Measurements from ENCODE around the gene PPP1R16B.
"Not testable (repeated sequence)": the region's sequence is repeated elsewhere in the genome, so short reads cannot be mapped to it uniquely, and the experiment has no call there.

The PPP1R16B gene

DNA sequence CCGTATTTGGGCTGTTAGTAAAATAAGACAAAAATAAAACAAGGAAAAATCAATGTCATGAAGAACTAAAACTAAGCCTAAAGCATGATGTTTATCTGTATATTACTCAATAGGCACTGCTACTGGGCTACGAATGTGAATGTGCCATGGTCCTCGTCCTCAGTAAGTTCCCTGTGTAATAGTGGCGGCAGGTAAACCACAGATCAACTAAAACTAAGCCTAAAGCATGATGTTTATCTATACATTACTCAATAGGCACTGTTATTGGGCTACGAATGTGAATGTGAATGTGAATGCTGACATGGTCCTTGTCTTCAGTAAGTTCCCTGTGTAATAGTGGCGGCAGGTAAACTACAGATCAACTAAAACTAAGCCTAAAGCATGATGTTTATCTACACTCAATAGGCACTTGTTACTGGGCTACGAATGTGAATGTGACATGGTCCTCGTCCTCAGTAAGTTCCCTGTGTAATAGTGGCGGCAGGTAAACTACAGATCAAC is 154.7 kb downstream of the PPP1R16B start:
- in situ Hi-C loops (cut with HindIII; ENCODE audit: low sequenced_read_pairs): not testable (repeated sequence)

DNA sequence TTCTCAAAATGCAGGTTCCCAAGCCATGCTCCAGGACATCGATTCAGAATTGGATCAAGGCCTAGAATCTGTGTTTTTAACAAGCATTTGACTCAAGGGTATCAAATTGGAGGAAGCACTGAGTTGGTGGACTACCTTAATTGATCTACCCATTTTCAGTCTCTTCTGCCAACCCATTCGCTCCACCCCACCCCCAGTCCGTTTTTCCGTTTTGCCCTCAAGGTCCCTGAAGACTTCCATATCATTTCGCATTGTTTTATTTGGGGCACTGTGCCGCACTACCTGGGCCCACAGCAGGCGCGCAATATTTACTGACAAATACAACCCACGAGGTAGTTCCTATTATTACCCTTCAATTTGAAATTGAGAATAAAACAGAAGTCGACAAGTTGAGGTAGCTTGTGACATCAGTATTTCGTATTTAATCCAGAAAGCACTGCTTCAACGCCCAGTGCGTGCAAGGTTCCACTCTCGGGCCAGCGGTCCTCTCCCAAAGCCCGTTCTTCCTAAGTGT is 156.1 kb downstream of the PPP1R16B start:
- in situ Hi-C loops (cut with HindIII; ENCODE audit: low sequenced_read_pairs): no loop called here

GRCh38 chr20:38962044-38962927 is 156.8 kb downstream of the PPP1R16B start, which contains the start of gene DHX35:
Gene DHX35 (plus strand): TSS chr20:38962344. CDS start chr20:38962368, 24 bp downstream.
- in situ Hi-C loops (cut with HindIII; ENCODE audit: low sequenced_read_pairs): no loop called here

GRCh38 chr20:38962928-38963401 is 157.5 kb downstream of the PPP1R16B start:
- in situ Hi-C loops (cut with HindIII; ENCODE audit: low sequenced_read_pairs): no loop called here

GRCh38 chr20:38963745-38964144 is 158.2 kb downstream of the PPP1R16B start:
- in situ Hi-C loops (cut with HindIII; ENCODE audit: low sequenced_read_pairs): no loop called here

DNA sequence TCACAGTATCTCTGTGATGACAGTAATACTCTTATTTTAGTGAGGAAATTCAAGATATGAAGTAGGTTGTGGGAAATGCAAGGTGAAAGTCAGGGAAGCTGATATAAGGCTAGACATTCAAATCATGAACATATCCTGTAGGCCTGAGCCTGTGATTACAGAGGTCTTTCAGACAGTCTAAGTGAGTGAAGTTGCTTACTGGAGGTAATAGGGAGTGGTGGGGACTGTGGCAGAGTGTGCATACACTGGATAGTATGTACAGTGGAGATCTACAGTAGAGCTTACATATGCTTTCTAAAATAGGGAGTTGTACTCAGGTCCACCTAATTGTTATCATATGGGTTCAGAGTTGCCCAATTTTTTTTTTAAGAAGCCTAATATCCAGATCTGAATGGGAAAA is 159.8 kb downstream of the PPP1R16B start:
- in situ Hi-C loops (cut with HindIII; ENCODE audit: low sequenced_read_pairs): no loop called here

GRCh38 chr20:38968090-38968489 is 162.6 kb downstream of the PPP1R16B start:
- in situ Hi-C loops (cut with HindIII; ENCODE audit: low sequenced_read_pairs): no loop called here

DNA sequence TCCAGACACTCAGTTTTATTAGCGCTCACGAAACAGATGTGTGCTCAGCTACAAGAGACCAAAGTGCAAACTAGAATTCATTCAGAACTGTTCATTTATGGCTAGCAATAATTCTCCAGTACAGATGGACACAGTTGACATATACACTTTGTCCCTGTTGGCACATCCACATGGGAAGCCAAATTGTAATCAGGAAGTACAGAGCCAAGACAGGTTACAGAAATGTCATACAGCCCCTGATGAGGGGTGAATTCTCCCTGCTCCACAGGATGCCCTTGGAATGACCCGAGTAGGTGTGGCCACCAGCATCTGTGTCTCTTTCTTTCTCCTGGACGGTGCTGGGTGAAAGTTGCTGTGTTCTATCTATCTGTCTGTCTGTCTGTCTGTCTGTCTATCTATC is 164.2 kb downstream of the PPP1R16B start:
- in situ Hi-C loops (cut with HindIII; ENCODE audit: low sequenced_read_pairs): no loop called here

DNA sequence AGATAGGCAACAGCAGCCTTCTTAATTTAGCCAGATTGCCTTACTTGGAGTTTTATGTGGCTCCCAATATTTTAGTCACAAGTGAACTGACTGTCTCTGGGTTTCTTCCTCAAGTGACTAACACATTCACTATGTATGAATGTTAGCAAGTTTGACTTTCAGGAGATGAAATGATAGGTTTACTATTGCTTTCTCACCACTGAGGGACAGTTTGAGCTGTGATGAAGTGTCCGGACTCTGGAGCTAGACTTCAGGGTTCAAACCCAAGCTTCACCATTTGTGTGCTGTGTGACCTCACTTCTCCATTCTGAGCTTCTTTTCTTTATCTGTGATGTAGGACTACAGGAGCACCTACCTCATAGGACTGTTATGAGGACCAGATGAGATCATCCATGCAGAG is 164.8 kb downstream of the PPP1R16B start:
- in situ Hi-C loops (cut with HindIII; ENCODE audit: low sequenced_read_pairs): no loop called here
